CD14-positive monocyte (primary cell): ENCODE data around the gene PTOV1. TPM values are rescaled to one million over a fixed set of nuclear protein-coding genes. Genes with fewer than 3 reads are reported as not detected.

Source experiments
- DNase-seq, 3 donors: peaks; one replicate each; pipeline ENCODE4 v3.0.0-alpha.2; 2011 to 2022
- H2AFZ ChIP-seq: 2 replicates; pipeline ENCODE4 v1.6.0; 2012; ENCODE audit warnings: mild to moderate bottlenecking, low read depth, low read length, inconsistent platforms; ENCODE audit not compliant: insufficient read depth, poor library complexity, severe bottlenecking
- H3K27ac ChIP-seq, 2 donors: 1 replicate in 1 of 2; 2 replicates in 1 of 2; pipeline ENCODE4 v1.5.1; 2012 to 2013; ENCODE audit warnings: low read length in 2 of 2, control low read depth in 1 of 2, inconsistent platforms in 1 of 2, low read depth in 1 of 2, mild to moderate bottlenecking in 1 of 2
- H3K27me3 ChIP-seq, 2 donors: one replicate each; pipeline versions ENCODE4 v1.6.0 to v1.6.1; 2011 to 2013; ENCODE audit warnings: low read length in 2 of 2; ENCODE audit not compliant: control insufficient read depth in 2 of 2, insufficient read depth in 2 of 2
- H3K36me3 ChIP-seq, 2 donors: replicated peaks in 1 of 2; 1 replicate in 1 of 2; 2 replicates in 1 of 2; pipeline versions ENCODE4 v1.5.1 to v1.6.1; 2012 to 2013; ENCODE audit warnings: low read length in 2 of 2, control low read depth in 1 of 2, inconsistent platforms in 1 of 2, mild to moderate bottlenecking in 1 of 2; ENCODE audit not compliant: insufficient read depth in 2 of 2, control insufficient read depth in 1 of 2
- H3K4me1 ChIP-seq, 2 donors: 1 replicate in 1 of 2; 2 replicates in 1 of 2; pipeline versions ENCODE4 v1.5.1 to v1.6.1; 2012 to 2013; ENCODE audit warnings: low read length in 2 of 2, control low read depth in 1 of 2, inconsistent platforms in 1 of 2, mild to moderate bottlenecking in 1 of 2, moderate library complexity in 1 of 2; ENCODE audit not compliant: insufficient read depth in 2 of 2, control insufficient read depth in 1 of 2
- H3K4me2 ChIP-seq: replicated peaks from 2 replicates; pipeline ENCODE3; 2012; ENCODE audit warnings: low read length, moderate library complexity, mild to moderate bottlenecking; ENCODE audit not compliant: poor library complexity, severe bottlenecking; ENCODE audit errors: extremely low read depth
- H3K4me3 ChIP-seq, 3 experiments: fragments of 200-600 bp in 1 of 3; sonication (generic) in 1 of 3; replicated peaks in 1 of 3; 1 replicate in 2 of 3; 2 replicates in 1 of 3; pipeline ENCODE4 v1.5.1; 2011 to 2013; ENCODE audit warnings: low read length in 3 of 3, mild to moderate bottlenecking in 3 of 3, control low read depth in 2 of 3, low read depth in 2 of 3, inconsistent platforms in 1 of 3, moderate library complexity in 1 of 3
- H3K79me2 ChIP-seq: 2 replicates; pipeline ENCODE4 v1.6.0; 2012; ENCODE audit warnings: mild to moderate bottlenecking, control low read depth, inconsistent platforms, low read length, moderate library complexity; ENCODE audit not compliant: insufficient read depth
- H3K9ac ChIP-seq: 2 replicates; pipeline ENCODE4 v1.6.0; 2017; ENCODE audit warnings: low read length, mild to moderate bottlenecking; ENCODE audit not compliant: insufficient read depth, poor library complexity, severe bottlenecking
- H3K9me3 ChIP-seq, 2 donors: replicated peaks in 1 of 2; 1 replicate in 1 of 2; 2 replicates in 1 of 2; pipeline versions ENCODE4 v1.5.1 to v1.6.1; 2012 to 2013; ENCODE audit warnings: low read length in 2 of 2, control low read depth in 1 of 2; ENCODE audit not compliant: control insufficient read depth in 1 of 2, insufficient read depth in 1 of 2
- H4K20me1 ChIP-seq: 2 replicates; pipeline ENCODE4 v1.6.0; 2012; ENCODE audit warnings: mild to moderate bottlenecking, low read length, control low read depth, moderate library complexity; ENCODE audit not compliant: insufficient read depth
- H3K27ac Mint-ChIP-seq, 7 donors: one replicate each; pipeline ENCODE4 v1.8.0; 2020; ENCODE audit warnings: mild to moderate bottlenecking in 7 of 7, mixed read lengths in 7 of 7, moderate library complexity in 6 of 7, inconsistent platforms in 2 of 7
- H3K27me3 Mint-ChIP-seq, 3 donors: one replicate each; pipeline ENCODE4 v1.8.0; 2021 to 2022; ENCODE audit warnings: low read depth in 3 of 3, mild to moderate bottlenecking in 3 of 3, mixed read lengths in 3 of 3, moderate library complexity in 3 of 3, inconsistent platforms in 1 of 3
- H3K36me3 Mint-ChIP-seq, 2 donors: one replicate each; pipeline ENCODE4 v1.8.0; 2020; ENCODE audit warnings: mixed read lengths in 2 of 2, inconsistent platforms in 1 of 2, mild to moderate bottlenecking in 1 of 2
- H3K4me1 Mint-ChIP-seq: one replicate; pipeline ENCODE4 v1.8.0; 2020; ENCODE audit warnings: mild to moderate bottlenecking, mixed read lengths
- H3K4me3 Mint-ChIP-seq, 2 donors: one replicate each; pipeline ENCODE4 v1.8.0; 2020; ENCODE audit warnings: mild to moderate bottlenecking in 2 of 2, mixed read lengths in 2 of 2, moderate library complexity in 1 of 2
- H3K9me3 Mint-ChIP-seq, 7 donors: one replicate each; pipeline ENCODE4 v1.8.0; 2020 to 2022; ENCODE audit warnings: mixed read lengths in 7 of 7, mild to moderate bottlenecking in 6 of 7, moderate library complexity in 6 of 7, inconsistent platforms in 2 of 7
- whole genome bisulfite sequencing: methylation state at CpG from one replicate; pipeline ENCODE4 v1.1.5; 2013; ENCODE audit warnings: missing lambda C conversion rate; ENCODE audit not compliant: insufficient coverage; 5-methylcytosine and 5-hydroxymethylcytosine counted together
- intact Hi-C, 2 donors: fragments of 100-400 bp; cut with micrococcal nuclease; formaldehyde crosslinking; loops; one replicate each; pipeline versions ENCODE4 v1.15.0 to v1.15.1; 2023
- polyA plus RNA-seq, 3 donors: library from polyadenylated mRNA; depleted of rRNA in 1 of 3; unstranded in 2 of 3; stranded (reverse) in 1 of 3; fragments of 300-500 nt in 2 of 3; fragments of >200 nt in 1 of 3; fragmentation: Illumina TruSeq in 2 of 3; gene quantifications; 1 replicate in 2 of 3; 2 replicates in 1 of 3; pipeline ENCODE4 v1.2.3, GENCODE V29; 2012 to 2021
- TF ChIP-seq, protein P1 (sequence below): fragments of 200-600 bp; IDR thresholded peaks from one replicate; pipeline ENCODE4 v1.8.0; 2022; ENCODE audit warnings: antibody characterized with exemption, mild to moderate bottlenecking

The PTOV1 gene
- polyA plus RNA-seq, 3 donors, result 18.3 to 67.9 (median 31.2) TPM

DNA sequence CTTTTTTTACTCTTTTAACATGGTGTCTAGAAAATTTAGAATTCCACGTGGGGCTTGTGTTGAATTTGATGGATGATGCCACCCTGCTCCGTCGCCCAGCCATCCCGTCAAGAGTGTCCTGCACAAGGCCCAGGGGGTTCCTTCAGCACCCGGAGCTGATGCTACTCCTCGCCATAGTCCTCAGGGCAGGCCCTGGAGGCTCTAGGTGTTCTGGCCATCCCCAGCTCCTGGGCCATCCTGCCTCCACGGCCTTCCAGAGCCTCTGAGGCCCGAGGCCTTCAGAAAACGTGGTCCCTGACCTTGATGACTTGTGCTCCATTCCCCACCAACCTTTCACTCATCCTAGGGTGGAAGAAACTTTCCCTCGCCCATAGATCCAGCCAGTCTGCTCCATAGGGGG lies 22.9 kb downstream of the PTOV1 start:
- H3K4me2 ChIP-seq, result no peak overlapping the region
- H3K27ac ChIP-seq, result no peak overlapping the region
- 98% methylated on average over 6 of the region's 10 CpGs for WGBS
- Mint-ChIP-seq H3K4me3 (no peak overlapping the region), H3K27ac (no peak overlapping the region), H3K36me3 (peaks cover 16 to 41% of the 10 kb centered on the region in 2 donors), H3K27me3 (peaks cover 0 to 3% (median 0%) of the 10 kb centered on the region in 3 donors), H3K4me1 (peaks cover 34% of the 10 kb centered on the region), H3K9me3 (peaks cover 0 to under 1% (median 0%) of the 10 kb centered on the region in 7 donors)
- TF ChIP-seq, protein P1, sequence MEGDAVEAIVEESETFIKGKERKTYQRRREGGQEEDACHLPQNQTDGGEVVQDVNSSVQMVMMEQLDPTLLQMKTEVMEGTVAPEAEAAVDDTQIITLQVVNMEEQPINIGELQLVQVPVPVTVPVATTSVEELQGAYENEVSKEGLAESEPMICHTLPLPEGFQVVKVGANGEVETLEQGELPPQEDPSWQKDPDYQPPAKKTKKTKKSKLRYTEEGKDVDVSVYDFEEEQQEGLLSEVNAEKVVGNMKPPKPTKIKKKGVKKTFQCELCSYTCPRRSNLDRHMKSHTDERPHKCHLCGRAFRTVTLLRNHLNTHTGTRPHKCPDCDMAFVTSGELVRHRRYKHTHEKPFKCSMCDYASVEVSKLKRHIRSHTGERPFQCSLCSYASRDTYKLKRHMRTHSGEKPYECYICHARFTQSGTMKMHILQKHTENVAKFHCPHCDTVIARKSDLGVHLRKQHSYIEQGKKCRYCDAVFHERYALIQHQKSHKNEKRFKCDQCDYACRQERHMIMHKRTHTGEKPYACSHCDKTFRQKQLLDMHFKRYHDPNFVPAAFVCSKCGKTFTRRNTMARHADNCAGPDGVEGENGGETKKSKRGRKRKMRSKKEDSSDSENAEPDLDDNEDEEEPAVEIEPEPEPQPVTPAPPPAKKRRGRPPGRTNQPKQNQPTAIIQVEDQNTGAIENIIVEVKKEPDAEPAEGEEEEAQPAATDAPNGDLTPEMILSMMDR, result no peak
- H3K9ac ChIP-seq, result no peak overlapping the region
- H3K27me3 ChIP-seq, result no peaks in the 10 kb centered on the region
- H3K9me3 ChIP-seq, result no peaks in the 10 kb centered on the region
- H4K20me1 ChIP-seq, result peaks cover 10% of the 10 kb centered on the region
- DNase-seq, result no peak
- peaks cover 33% of the 10 kb centered on the region for H3K79me2 ChIP-seq
- no peak overlapping the region for H3K4me3 ChIP-seq
- no peak overlapping the region for H2AFZ ChIP-seq
- intact Hi-C loops, result no loop called here
- H3K4me1 ChIP-seq, result peaks cover 34 to 39% of the 10 kb centered on the region in 2 donors
- no peaks in the 10 kb centered on the region for H3K36me3 ChIP-seq

- Mint-ChIP-seq H3K27ac (peak overlapping the region in 3 of 7 donors; percentile 36 to 50 (median 50)), H3K9me3 (peaks cover 0 to 3% (median 0%) of the 10 kb centered on the region in 7 donors), H3K27me3 (peaks cover 0 to 3% (median 0%) of the 10 kb centered on the region in 3 donors), H3K4me1 (peaks cover 37% of the 10 kb centered on the region), H3K36me3 (peaks cover 22 to 45% of the 10 kb centered on the region in 2 donors), H3K4me3 (no peak overlapping the region)
- no peak overlapping the region for H2AFZ ChIP-seq
- intact Hi-C loops, result loop anchor here in 1 of 2 donors (5.0 kb wide), 1 partner anchor 197 kb away; the partner anchor contains the start of gene PRMT1
- H3K9ac ChIP-seq, result no peak overlapping the region
- no peak for DNase-seq
- peaks cover 0 to 4% of the 10 kb centered on the region in 2 donors for H3K36me3 ChIP-seq
- H3K27ac ChIP-seq, result peak overlapping the region in 1 of 2 donors; percentile 95
- H3K4me1 ChIP-seq, result peaks cover 36 to 42% of the 10 kb centered on the region in 2 donors
- H3K27me3 ChIP-seq, result no peaks in the 10 kb centered on the region
- peaks cover 34% of the 10 kb centered on the region for H3K79me2 ChIP-seq
- H4K20me1 ChIP-seq, result peaks cover 12% of the 10 kb centered on the region
- TF ChIP-seq, protein P1, result no peak
- no peak overlapping the region for H3K4me2 ChIP-seq
- WGBS, result 96% methylated on average over 7 of the region's 11 CpGs
- H3K4me3 ChIP-seq, result no peak overlapping the region
- no peaks in the 10 kb centered on the region for H3K9me3 ChIP-seq
Observed at GRCh38 chr19:49874503-49875157, 23.7 kb downstream of the PTOV1 start.
